Heart left ventricle (tissue), 16 donors: ENCODE measurements around the gene S100A1. TPM values are rescaled to one million over a fixed set of nuclear protein-coding genes. Genes with fewer than 3 reads are reported as not detected.
A peak's percentile ranks its signal among the peaks of the same experiment; 100 is the strongest.
"Not testable (repeated sequence)": the region's sequence is repeated elsewhere in the genome, so short reads cannot be mapped to it uniquely, and the experiment has no call there.

Source experiments
- ATAC-seq, 4 donors: fragments of 200-7000 bp; cut with Tn5 transposase; one replicate each; pipeline ENCODE4 v1.9.1; 2020 to 2022; ENCODE audit warnings: moderate library complexity in 4 of 4, mild to moderate bottlenecking in 3 of 4, moderate number of reproducible peaks in 1 of 4
- DNase-seq, 5 donors: peaks; one replicate each; pipeline ENCODE4 v3.0.0-alpha.2; 2020
- H3K27ac ChIP-seq, 12 donors: fragments of 200-600 bp; sonication (generic) in 4 of 12; one replicate each; pipeline versions ENCODE4 v1.5.0 to v1.8.0; 2016 to 2022; ENCODE audit warnings: mild to moderate bottlenecking in 2 of 12
- H3K27me3 ChIP-seq, 9 donors: fragments of 200-600 bp; sonication (generic) in 2 of 9; one replicate each; pipeline versions ENCODE4 v1.5.1 to v1.8.0; 2016 to 2022; ENCODE audit warnings: mild to moderate bottlenecking in 3 of 9
- H3K36me3 ChIP-seq, 9 donors: fragments of 200-600 bp; sonication (generic) in 2 of 9; one replicate each; pipeline versions ENCODE4 v1.5.0 to v1.8.0; 2018 to 2022; ENCODE audit warnings: mild to moderate bottlenecking in 2 of 9
- H3K4me1 ChIP-seq, 12 donors: fragments of 200-600 bp; sonication (generic) in 4 of 12; one replicate each; pipeline versions ENCODE4 v1.5.0 to v1.8.0; 2016 to 2022; ENCODE audit warnings: mild to moderate bottlenecking in 3 of 12
- H3K4me3 ChIP-seq, 12 donors: fragments of 200-600 bp; sonication (generic) in 4 of 12; one replicate each; pipeline versions ENCODE4 v1.5.0 to v1.8.0; 2017 to 2022; ENCODE audit warnings: mild to moderate bottlenecking in 9 of 12, moderate library complexity in 4 of 12
- H3K9me3 ChIP-seq, 12 donors: fragments of 200-600 bp; sonication (generic) in 4 of 12; one replicate each; pipeline versions ENCODE4 v1.5.0 to v1.8.0; 2016 to 2022; ENCODE audit warnings: mild to moderate bottlenecking in 1 of 12
- CTCF ChIP-seq, 12 donors: fragments of 200-600 bp; sonication (generic) in 4 of 12; IDR thresholded peaks; one replicate each; pipeline versions ENCODE4 v1.5.0 to v1.8.0; 2018 to 2022; ENCODE audit warnings: antibody characterized with exemption in 12 of 12, mild to moderate bottlenecking in 5 of 12
- POLR2A ChIP-seq, 2 donors: fragments of 450-650 bp; IDR thresholded peaks; one replicate each; pipeline ENCODE4 v1.6.1; 2017; ENCODE audit warnings: antibody characterized with exemption in 2 of 2, mild to moderate bottlenecking in 2 of 2, moderate library complexity in 2 of 2
- WGBS, 4 donors: extraction: QIAGEN DNeasy Blood & Tissue Kit in 2 of 4; methylation state at CpG; one replicate each; pipeline versions ENCODE4 v1.1.5 to v1.1.7; 2013 to 2018; 5-methylcytosine and 5-hydroxymethylcytosine counted together
- intact Hi-C, 10 donors: fragments of 100-400 bp; cut with DNase I; formaldehyde crosslinking; loops; one replicate each; pipeline versions ENCODE4 v1.11.1 to v1.14.2; 2022
- polyA plus RNA-seq, 2 donors: library from polyadenylated mRNA; stranded (reverse); fragments of 200-250 nt; gene quantifications; one replicate each; pipeline ENCODE4 v1.2.3, GENCODE V29; 2013
- total RNA-seq, 9 donors: library from RNA; depleted of rRNA in 2 of 9; stranded (reverse); fragments of >200 nt in 2 of 9; fragmentation: NEBNext Ultra II Directional in 3 of 9; extraction: Animal tissue kit (Norgen Biotek cat#: 25700) in 3 of 9; gene quantifications; one replicate each; pipeline versions ENCODE4 v1.1.0 to v1.2.4, GENCODE V29; 2016 to 2023
- donor health status: ischemic (EF 13 %, LVEDD 7.1; RV severe dilation, severe dysfunction).
- donor health status: healthy with polysubstance abuse.
- donor health status: DM: no; HTN: yes; CAD: no.
- donor health status: DM: no; HTN: no; CAD: no.
- donor health status: ischemic (EF 25% LVEDD 6.9; RV normal size, moderate dysfunction).
- donor health status: ischemic (EF 25% LVEDD 5.7; RV mildly dilated, moderate dysfunction).
- donor health status: healthy.
- donor health status: DM: yes; HTN: yes; CAD: no.
- donor health status: ischemic (EF 35%, LVEDD 5.7; RV mildly dilated, moderate dysfunction).
- donor health status: nonischemic (EF 11% LVEDD 7.7; RV severe dilation, severe dysfunction).
- donor health status: DM: yes; HTN: yes; CAD: no.
- donor health status: PGD.
- donor health status: ischemic (EF 29% LVEDD 5.4; RV normal size, mild dysfunction).
- donor health status: nonischemic (EF 23%, LVEDD 6.1; RV moderate dilation, normal function).

S100A1 gene
- total and polyA plus RNA-seq, 11 donors, result 752 to 3,565 (median 2,114) TPM

GRCh38 chr1:153671628-153672353 lies 43.6 kb downstream of the S100A1 start:
- TF ChIP-seq CTCF (IDR thresholded peaks at IDR 0.05), result peak in 2 of 12 donors; percentile 9 to 30
- Histone ChIP-seq H3K36me3 (peaks cover 5 to 30% (median 27%) of the 10 kb centered on the region in 9 donors), H3K4me1 (peaks cover 6 to 26% (median 14%) of the 10 kb centered on the region in 12 donors), H3K4me3 (peak overlapping the region; percentile 27 to 92 (median 76)), H3K27ac (peak overlapping the region; percentile 6 to 90 (median 79))
- not testable (repeated sequence) for H3K27me3 ChIP-seq, H3K9me3 ChIP-seq
- DNase-seq, result peak in 3 of 5 donors; percentile 48 to 72 (median 49)
- 11 to 18% (median 15%) methylated on average over 28 of the region's 28 CpGs for WGBS, 4 donors
- intact Hi-C loops, result loop anchor here in 8 of 10 donors (2.0 to 10.0 kb wide), 9 partner anchors 39 to 316 kb away; partner anchors contain the start of genes CHTOP (in 3 of the 8), RAB13 (in 3 of the 8), GATAD2B (in 1 of the 8) and S100A1 (in 1 of the 8)
- ATAC-seq, result peak in 3 of 4 donors; percentile 37 to 49 (median 47)

GRCh38 chr1:153673511-153673910 lies 45.3 kb downstream of the S100A1 start:
- intact Hi-C loops, result loop anchor here in 6 of 10 donors (5.0 to 10.0 kb wide), 6 partner anchors 41 to 314 kb away; partner anchors contain the start of genes CHTOP (in 3 of the 6), RAB13 (in 3 of the 6) and GATAD2B (in 1 of the 6)
- peaks cover 0 to 8% (median 2%) of the 10 kb centered on the region in 9 donors for H3K27me3 ChIP-seq
- H3K4me3 ChIP-seq, result no peak overlapping the region
- peaks cover 2 to 13% (median 10%) of the 10 kb centered on the region in 9 donors for H3K36me3 ChIP-seq
- no peak for DNase-seq
- H3K4me1 ChIP-seq, result peaks cover 6 to 36% (median 23%) of the 10 kb centered on the region in 12 donors
- 93 to 100% (median 97%) methylated on average over 2 of the region's 2 CpGs for WGBS, 4 donors
- H3K9me3 ChIP-seq, result no peaks in the 10 kb centered on the region
- TF ChIP-seq CTCF (IDR thresholded peaks at IDR 0.05) (no peak), POLR2A (IDR thresholded peaks at IDR 0.05) (no peak)
- no peak for ATAC-seq
- no peak overlapping the region for H3K27ac ChIP-seq

- DNase-seq (peak in 4 of 5 donors; percentile 50 to 71 (median 52)), ATAC-seq (peak; percentile 44 to 78 (median 67))
- H3K4me1 ChIP-seq, result peaks cover 0 to 26% (median 19%) of the 10 kb centered on the region in 12 donors
- H3K4me3 ChIP-seq, result peak overlapping the region; percentile 35 to 76 (median 60)
- H3K27me3 ChIP-seq, result peaks cover 0 to 28% (median 7%) of the 10 kb centered on the region in 9 donors
- peak overlapping the region in 11 of 12 donors; percentile 3 to 83 (median 68) for H3K27ac ChIP-seq
- TF ChIP-seq POLR2A (IDR thresholded peaks at IDR 0.05) (no peak), CTCF (IDR thresholded peaks at IDR 0.05) (peak; percentile 82 to 96 (median 93))
- no peaks in the 10 kb centered on the region for H3K9me3 ChIP-seq
- intact Hi-C loops, result loop anchor here (1.0 to 10.0 kb wide), 18 partner anchors 49 to 309 kb away; partner anchors contain the start of genes RAB13 (in 8 of the 10), INTS3 (in 2 of the 10), CREB3L4 (in 1 of the 10) and DENND4B (in 1 of the 10)
- peaks cover 0 to 15% (median 0%) of the 10 kb centered on the region in 9 donors for H3K36me3 ChIP-seq
- WGBS, 4 donors, result 2 to 3% (median 3%) methylated on average over 27 to 29 of the region's 29 CpGs
Measured at GRCh38 chr1:153677718-153678518, 49.7 kb downstream of the S100A1 start.
